ENCODE data around the gene TMEM176A.

The TMEM176A gene

DNA sequence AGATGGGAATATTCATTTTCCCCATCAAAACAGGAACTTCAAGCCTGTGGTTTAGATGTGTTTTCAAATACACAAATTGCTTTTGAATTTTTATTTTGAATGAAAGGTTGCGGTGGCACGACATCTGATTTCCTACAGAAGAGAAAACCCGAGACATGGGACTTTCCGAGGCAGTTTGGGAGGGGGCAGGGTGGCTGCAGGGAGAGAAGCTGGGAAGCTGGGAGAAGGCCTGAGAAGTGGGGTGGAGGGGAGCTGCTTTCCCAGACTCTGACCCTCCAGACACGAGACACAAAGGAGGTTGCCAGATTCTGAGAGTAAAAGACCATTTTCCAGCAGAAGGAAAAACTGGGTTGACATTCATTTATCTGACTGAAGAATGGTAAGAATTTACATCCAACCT lies 19.6 kb downstream of the TMEM176A start:
- no peak for DNase-seq (ENCODE audit: low read depth)

GRCh38 chr7:150820578-150821198 lies 20.1 kb downstream of the TMEM176A start:
- no peak for DNase-seq (ENCODE audit: low read depth)

GRCh38 chr7:150823043-150823442 lies 22.5 kb downstream of the TMEM176A start:
- no peak for DNase-seq (ENCODE audit: low read depth)

DNA sequence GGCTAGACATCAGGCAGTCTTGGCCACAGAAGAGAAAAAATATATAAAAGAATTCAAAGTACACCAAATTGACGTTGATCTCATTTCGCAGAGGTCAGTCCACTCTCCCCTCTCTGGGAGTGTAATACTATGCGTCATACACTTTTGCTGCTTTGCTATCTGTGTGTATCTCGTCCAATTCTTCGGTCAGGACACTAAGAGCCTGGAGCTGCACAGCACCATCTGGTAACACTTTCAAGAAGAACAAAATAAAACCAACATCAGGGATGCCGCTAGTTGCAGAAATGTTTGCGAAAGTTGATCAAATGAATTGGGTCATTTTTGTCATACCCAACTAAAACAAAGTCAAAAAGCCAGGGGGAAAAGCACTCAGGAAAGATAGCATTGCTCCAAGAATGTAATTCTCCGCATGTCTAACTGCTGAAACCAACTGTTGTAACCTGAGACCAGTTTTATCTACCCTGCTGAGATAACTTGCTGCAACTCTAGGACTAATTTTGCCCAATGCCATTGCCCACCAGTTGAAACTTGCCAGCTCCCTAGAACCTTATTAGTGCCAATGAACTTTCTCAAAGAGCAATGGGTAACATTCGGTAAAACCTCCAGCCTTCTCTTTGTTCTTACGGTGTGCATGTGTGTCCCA lies 23.0 kb downstream of the TMEM176A start:
- no peak for DNase-seq (ENCODE audit: low read depth)

- DNase-seq (ENCODE audit: low read depth) = no peak
Measured at GRCh38 chr7:150824379-150825177, 24.0 kb downstream of the TMEM176A start.

DNA sequence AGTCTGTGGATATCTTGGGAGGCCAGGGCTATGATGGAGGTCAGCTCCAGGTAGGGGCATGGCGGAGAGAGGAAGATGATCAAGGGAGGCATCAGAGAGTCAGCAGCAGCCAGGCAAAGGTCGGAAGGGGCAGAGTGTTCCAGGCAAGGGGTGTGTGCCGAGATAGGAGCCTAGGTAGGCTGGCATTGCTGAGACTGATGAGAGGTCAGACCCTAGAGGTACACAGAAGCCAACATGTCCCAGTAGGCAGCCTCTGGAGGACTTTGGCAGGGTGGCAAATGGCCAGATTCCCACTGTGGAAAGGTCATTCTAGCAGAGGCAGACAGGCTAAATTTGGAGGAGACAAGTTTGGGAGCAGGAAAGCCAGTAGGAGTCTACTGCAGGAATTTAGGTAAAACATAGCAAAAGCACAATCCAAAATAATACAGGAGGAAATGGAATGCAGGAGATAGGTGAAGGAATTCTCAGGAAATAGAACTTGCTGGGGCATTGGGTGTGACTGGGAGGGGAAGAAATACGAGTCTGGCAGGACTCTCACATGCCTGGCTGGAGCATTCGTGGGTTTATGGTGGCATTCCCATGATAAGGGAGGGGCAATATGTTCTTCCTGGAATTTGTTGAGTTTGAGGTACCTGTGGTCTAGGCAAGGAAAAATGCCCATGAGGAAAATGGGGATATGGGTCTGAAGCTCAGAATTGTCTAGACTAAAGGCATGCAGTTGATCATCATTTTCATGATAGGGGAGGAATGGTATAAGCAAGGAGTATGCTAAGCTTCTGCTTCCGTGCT lies 25.7 kb downstream of the TMEM176A start:
- no peak for DNase-seq (ENCODE audit: low read depth)

DNA sequence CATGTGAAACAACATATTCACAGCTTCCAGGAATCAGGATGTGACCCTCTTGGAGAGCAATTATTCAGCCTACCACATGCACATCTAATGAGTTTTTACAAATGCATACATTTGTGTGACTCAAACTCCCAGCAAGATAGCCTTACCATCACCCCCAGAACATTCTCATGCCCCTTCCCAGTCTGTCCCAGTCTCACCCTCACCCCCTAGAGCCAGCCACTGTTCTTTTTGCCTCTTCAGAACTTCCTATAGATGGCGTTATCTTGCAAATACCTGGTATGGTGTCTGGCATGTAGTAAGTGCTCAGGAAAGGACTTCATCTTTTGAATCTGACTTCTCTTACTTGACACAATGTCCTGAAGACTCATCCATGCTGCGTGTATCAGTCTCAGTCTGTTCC lies 27.8 kb downstream of the TMEM176A start:
- DNase-seq (ENCODE audit: low read depth) = no peak

GRCh38 chr7:150829426-150829825 lies 28.9 kb downstream of the TMEM176A start:
- DNase-seq (ENCODE audit: low read depth) = no peak

- no peak for DNase-seq (ENCODE audit: low read depth)
Measured at GRCh38 chr7:150830937-150831336, 30.4 kb downstream of the TMEM176A start.

DNA sequence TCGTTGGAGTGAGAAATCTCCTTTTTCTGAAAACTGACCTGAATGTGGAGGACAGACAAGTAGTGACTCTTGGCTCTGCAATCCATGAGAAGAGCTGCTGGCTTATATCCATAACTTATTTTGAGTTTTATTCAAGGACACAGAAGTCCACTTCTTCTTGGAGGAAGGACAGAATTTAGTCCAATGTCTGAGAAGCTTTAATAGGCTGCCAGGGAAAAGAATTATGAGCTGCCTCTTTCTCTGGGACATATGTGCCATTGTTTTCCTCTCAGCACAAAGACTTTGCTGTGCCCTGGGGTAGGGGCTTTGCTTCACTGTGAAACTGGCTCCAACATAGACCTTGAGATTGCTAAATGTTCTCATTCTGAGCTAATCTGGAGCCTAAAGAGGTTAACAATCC lies 31.3 kb downstream of the TMEM176A start:
- DNase-seq (ENCODE audit: low read depth) = no peak

DNA sequence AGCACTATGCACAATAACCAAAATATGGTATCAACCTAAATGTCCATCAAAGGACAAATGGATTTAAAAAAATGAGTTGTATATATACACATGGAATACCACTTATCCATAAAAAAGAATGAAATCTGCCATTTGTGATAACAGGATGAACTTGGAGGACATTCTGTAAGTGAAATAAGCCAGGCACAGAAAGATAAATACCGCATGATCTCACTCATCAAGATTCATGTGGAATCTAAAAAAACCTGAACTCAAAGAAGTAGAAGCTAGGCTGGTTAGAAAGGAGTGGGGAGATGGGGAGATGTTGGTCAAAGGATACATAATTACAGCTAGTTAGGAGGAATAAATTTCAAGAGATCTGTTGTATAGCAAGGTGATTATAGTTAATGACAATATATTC lies 34.5 kb downstream of the TMEM176A start:
- DNase-seq (ENCODE audit: low read depth) = no peak

GRCh38 chr7:150835702-150836280 lies 35.2 kb downstream of the TMEM176A start:
- no peak for DNase-seq (ENCODE audit: low read depth)

DNA sequence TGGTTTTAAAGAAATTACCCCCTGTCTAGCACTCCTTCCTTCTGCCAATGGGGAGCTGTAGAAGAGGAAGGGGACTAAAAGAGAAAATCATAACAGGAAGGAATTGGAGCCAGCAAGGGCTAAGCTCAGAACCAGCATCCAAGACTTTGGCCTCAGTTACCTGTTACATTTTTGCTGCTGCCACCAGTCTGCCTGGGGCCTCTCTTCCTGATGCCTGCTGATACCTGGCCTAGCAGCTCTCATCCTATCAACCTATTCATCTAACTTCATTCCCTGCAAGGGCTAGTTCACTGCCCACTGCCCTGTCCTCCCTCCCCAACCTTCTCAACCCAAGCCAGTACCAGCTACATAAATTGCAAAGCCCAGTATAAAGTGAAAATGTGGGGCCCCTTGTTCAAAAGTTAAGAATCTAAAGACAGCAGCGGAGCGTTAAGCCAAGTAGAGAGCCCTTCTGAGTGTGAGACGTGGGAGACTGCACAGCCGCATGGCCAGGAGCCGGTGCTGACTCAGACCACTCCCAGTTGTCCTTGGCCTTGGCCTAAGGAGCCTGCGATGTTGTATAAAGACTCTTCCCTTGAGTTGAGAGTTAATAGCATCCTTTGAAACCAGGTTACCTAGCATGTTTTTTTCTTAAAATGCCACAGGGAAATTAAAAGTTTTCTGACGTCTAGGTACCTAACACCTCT lies 38.5 kb downstream of the TMEM176A start:
- DNase-seq (ENCODE audit: low read depth) = no peak

DNA sequence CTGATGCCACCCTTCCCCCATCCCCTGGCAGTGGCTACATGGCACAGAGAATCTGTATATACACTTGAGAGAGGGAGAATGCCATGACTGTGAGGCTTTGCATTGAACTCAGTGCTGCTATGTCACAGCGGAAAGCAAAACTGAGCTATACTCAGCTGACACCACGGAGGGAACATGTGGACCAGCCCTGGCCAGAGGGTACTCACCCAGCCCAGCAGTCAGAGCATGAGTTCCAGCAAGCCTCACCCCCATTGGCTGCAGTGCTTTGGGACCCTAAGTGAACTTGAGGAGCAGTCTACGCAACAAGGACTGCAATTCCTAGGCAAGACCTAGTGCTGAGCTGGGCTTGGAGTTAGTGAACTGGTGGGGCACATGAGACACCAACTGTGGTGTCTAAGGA lies 41.4 kb downstream of the TMEM176A start:
- no peak for DNase-seq (ENCODE audit: low read depth)

DNA sequence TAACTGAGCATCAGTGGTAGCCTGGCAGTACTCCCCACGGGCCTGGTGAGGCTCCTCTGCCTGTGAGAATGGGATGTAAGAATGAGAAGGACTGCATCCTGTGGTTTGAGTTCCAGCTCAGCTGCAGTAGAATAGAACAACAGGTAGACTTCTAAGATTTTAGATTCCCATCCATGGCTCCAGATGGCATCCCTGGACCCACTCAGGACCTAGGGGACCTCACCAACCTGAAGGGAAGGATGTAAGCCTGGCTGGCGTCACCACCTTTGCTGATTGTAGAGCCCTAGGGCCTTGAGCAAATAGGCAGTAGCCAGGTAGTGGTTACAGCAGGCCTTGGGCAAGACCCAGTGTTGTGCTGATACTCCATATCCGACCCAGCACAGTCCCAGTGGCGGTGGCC lies 42.1 kb downstream of the TMEM176A start:
- DNase-seq (ENCODE audit: low read depth) = no peak

DNA sequence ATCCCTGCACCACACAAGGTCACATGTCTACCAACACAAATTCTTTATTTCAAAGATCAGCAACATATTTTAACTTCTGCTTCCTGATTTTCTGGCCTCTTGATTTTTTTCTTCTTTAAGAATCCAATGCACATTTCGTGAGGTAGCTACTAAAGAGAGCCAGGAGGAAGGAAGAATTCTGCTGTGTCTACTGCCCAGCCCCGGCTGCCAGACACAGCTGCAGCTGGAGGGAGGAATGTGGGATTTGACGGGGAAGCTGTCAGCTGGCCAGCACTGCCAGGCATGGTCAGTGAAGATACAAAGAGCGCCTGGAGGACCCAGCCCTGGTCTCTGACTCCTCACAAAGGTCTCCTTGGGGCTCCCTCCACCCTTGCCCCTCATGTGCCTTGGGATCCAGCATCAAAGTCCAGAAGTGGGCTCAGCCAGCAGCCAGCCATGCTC lies 44.9 kb downstream of the TMEM176A start:
- DNase-seq (ENCODE audit: low read depth) = no peak

- DNase-seq (ENCODE audit: low read depth) = no peak
Measured at GRCh38 chr7:150846291-150847115, 45.9 kb downstream of the TMEM176A start.

DNA sequence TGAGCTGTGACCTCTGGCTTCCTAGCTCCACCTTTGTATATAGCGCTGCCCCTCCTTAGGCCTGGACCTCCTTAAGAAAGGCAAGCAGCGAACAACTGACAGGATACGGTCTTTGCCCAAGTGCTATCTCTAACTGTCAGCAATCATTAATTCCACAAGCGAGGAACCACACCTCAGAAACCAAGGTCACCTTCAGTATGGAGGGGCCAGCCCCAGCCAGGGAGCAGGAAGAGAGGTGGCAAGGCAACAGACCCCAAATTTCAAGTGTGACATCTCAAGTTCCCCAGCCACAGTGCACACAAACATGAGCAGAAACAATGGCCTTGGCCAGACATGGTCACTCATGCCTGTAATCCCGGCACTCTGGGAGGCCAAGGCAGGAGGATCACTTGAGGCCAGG lies 47.0 kb downstream of the TMEM176A start:
- DNase-seq (ENCODE audit: low read depth) = no peak

DNA sequence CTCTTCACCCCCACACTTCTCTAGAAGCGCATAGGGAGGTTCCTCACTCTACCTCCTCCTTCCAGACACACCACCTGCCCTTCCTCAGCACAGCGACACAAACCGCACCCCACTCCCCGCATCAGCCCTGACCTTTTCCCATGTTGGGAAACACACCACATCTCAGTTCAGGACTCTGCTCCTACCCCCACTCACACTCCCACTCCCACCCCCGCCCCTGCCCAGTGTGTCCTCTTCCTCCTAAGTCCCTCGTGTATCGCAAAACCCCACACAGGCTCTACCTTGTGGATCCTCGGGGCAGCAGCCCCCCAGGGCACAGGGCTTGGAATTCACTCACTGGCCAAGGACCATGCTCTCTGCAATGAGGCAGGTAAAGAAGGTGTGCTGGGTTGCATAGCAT lies 47.5 kb downstream of the TMEM176A start:
- no peak for DNase-seq (ENCODE audit: low read depth)

GRCh38 chr7:150848561-150849115 lies 48.1 kb downstream of the TMEM176A start:
- no peak for DNase-seq (ENCODE audit: low read depth)

All from stimulated activated CD8-positive, alpha-beta memory T cell treated with anti-CD3 and anti-CD28 coated beads, Interleukin-4, amount 100 ng/mL, for 24 hours (primary cell).